Neural cell (in vitro differentiated cells): ENCODE data around the gene DHCR24. TPM values are rescaled to one million over a fixed set of nuclear protein-coding genes. Genes with fewer than 3 reads are reported as not detected.
A peak's percentile ranks its signal among the peaks of the same experiment; 100 is the strongest.

Experiments
- H2AFZ ChIP-seq: fragments of 200-600, 300-800 bp; sonication (generic), shearing (Covaris generic); 2 replicates; pipeline ENCODE4 v1.6.0; 2014; ENCODE audit warnings: low read depth, mild to moderate bottlenecking, antibody characterized with exemption, low read length, moderate library complexity
- H3F3A ChIP-seq: fragments of 200-600 bp; shearing (Covaris generic); 2 replicates; pipeline ENCODE4 v1.6.1; 2016; ENCODE audit warnings: mild to moderate bottlenecking, moderate library complexity, mixed read lengths, antibody characterized with exemption, low read length; ENCODE audit not compliant: insufficient read depth, poor library complexity, severe bottlenecking
- H3K27ac ChIP-seq: fragments of 200-600, 300-800 bp; sonication (generic), shearing (Covaris generic); 2 replicates; pipeline ENCODE4 v1.5.1; 2014; ENCODE audit warnings: mild to moderate bottlenecking, low read length, moderate library complexity
- H3K27me3 ChIP-seq: fragments of 300-800, 200-600 bp; sonication (generic), shearing (Covaris generic); 2 replicates; pipeline ENCODE4 v1.6.0; 2014; ENCODE audit warnings: mild to moderate bottlenecking, low read depth, low read length, moderate library complexity; ENCODE audit not compliant: insufficient read depth
- H3K36me3 ChIP-seq: fragments of 300-800, 200-600 bp; sonication (generic), shearing (Covaris generic); 2 replicates; pipeline ENCODE4 v1.5.1; 2014; ENCODE audit warnings: mild to moderate bottlenecking, antibody characterized with exemption, low read length, moderate library complexity; ENCODE audit not compliant: insufficient read depth
- H3K4me2 ChIP-seq: fragments of 300-800, 200-600 bp; sonication (generic), shearing (Covaris generic); 2 replicates; pipeline ENCODE4 v1.6.0; 2014; ENCODE audit warnings: mild to moderate bottlenecking, low read length
- H3K4me3 ChIP-seq: fragments of 300-800, 200-600 bp; sonication (generic), shearing (Covaris generic); 2 replicates; pipeline ENCODE4 v1.5.1; 2014; ENCODE audit warnings: mild to moderate bottlenecking, low read length, moderate library complexity
- H3K79me2 ChIP-seq: fragments of 200-600 bp; shearing (Covaris generic); replicated peaks from 2 replicates; pipeline ENCODE4 v1.6.0; 2014; ENCODE audit warnings: mild to moderate bottlenecking, low read length, moderate library complexity; ENCODE audit not compliant: insufficient read depth
- H3K9ac ChIP-seq: fragments of 300-800, 200-600 bp; sonication (generic), shearing (Covaris generic); 2 replicates; pipeline ENCODE4 v1.6.1; 2016; ENCODE audit warnings: mild to moderate bottlenecking, low read length, mixed read lengths
- H3K9me2 ChIP-seq: fragments of 200-600 bp; shearing (Covaris generic); 2 replicates; pipeline ENCODE4 v1.6.1; 2016; ENCODE audit warnings: mild to moderate bottlenecking, low read length, mixed read lengths; ENCODE audit not compliant: insufficient read depth
- H3K9me3 ChIP-seq: fragments of 200-600, 300-800 bp; sonication (generic), shearing (Covaris generic); 2 replicates; pipeline ENCODE4 v1.6.1; 2016; ENCODE audit warnings: mild to moderate bottlenecking, mixed run types, low read length, moderate library complexity, mixed read lengths
- H4K20me1 ChIP-seq: fragments of 200-600 bp; shearing (Covaris generic); 2 replicates; pipeline ENCODE4 v1.6.1; 2016; ENCODE audit warnings: mild to moderate bottlenecking, mixed run types; ENCODE audit not compliant: insufficient read depth
- EP300 ChIP-seq: fragments of 450-650 bp; conservative IDR thresholded peaks from 2 replicates; pipeline ENCODE4 v1.6.1; 2014; ENCODE audit warnings: antibody characterized with exemption, mild to moderate bottlenecking, moderate library complexity; ENCODE audit not compliant: poor library complexity, severe bottlenecking
- EZH2 ChIP-seq: fragments of 200-600, 300-800 bp; shearing (Covaris generic), sonication (generic); IDR thresholded peaks from 2 replicates; pipeline ENCODE4 v1.6.1; 2014; ENCODE audit warnings: antibody characterized with exemption, low read length, borderline replicate concordance, mild to moderate bottlenecking; ENCODE audit not compliant: insufficient read depth, poor library complexity, severe bottlenecking
- MXI1 ChIP-seq: fragments of 450-650 bp; conservative IDR thresholded peaks from 2 replicates; pipeline ENCODE4 v1.6.1; 2014; ENCODE audit warnings: antibody characterized with exemption, mild to moderate bottlenecking; ENCODE audit not compliant: poor library complexity, severe bottlenecking
- POLR2AphosphoS5 ChIP-seq: IDR thresholded peaks from 2 replicates; pipeline ENCODE4 v1.6.1; 2012
- RAD21 ChIP-seq: fragments of 450-650 bp; conservative IDR thresholded peaks from 2 replicates; pipeline ENCODE4 v1.6.1; 2014; ENCODE audit warnings: antibody characterized with exemption, mild to moderate bottlenecking, moderate library complexity
- REST ChIP-seq: IDR thresholded peaks from 2 replicates; pipeline ENCODE4 v1.6.1; 2012; ENCODE audit warnings: borderline replicate concordance
- SMC3 ChIP-seq: fragments of 450-650 bp; conservative IDR thresholded peaks from 2 replicates; pipeline ENCODE4 v1.6.1; 2014; ENCODE audit warnings: antibody characterized with exemption, mild to moderate bottlenecking, moderate library complexity; ENCODE audit not compliant: poor library complexity
- TAF1 ChIP-seq: IDR thresholded peaks from 2 replicates; pipeline ENCODE4 v1.6.1; 2012; ENCODE audit warnings: low read depth
- polyA plus RNA-seq: library from polyadenylated mRNA; depleted of rRNA; stranded (reverse); fragments of >200 nt; gene quantifications from 2 replicates; pipeline ENCODE4 v1.2.3, GENCODE V29; 2014
- TF ChIP-seq, protein P1 (sequence below): fragments of 450-650 bp; IDR thresholded peaks from 2 replicates; pipeline ENCODE4 v1.5.1; 2014; ENCODE audit warnings: antibody characterized with exemption, mild to moderate bottlenecking, moderate library complexity; ENCODE audit not compliant: poor library complexity, severe bottlenecking

The DHCR24 gene
- polyA plus RNA-seq, 1 donor from 2014 or later: 91.3 TPM

GRCh38 chr1:54888080-54888733 lies 1.2 kb upstream of the DHCR24 start:
- no peaks in the 10 kb centered on the region for H3K9me3 ChIP-seq
- H4K20me1 ChIP-seq: no peaks in the 10 kb centered on the region
- peaks cover 2% of the 10 kb centered on the region for H3K36me3 ChIP-seq
- H3K79me2 ChIP-seq: peaks cover 33% of the 10 kb centered on the region
- peak overlapping the region; percentile 88 for H3K27ac ChIP-seq
- H3K9ac ChIP-seq: peak overlapping the region; percentile 73
- H3K4me2 ChIP-seq: peak overlapping the region; percentile 66
- peak overlapping the region; percentile 94 for H3K4me3 ChIP-seq
- no peak for TF ChIP-seq MXI1
- no peak for TF ChIP-seq EZH2
- no peak overlapping the region for H2AFZ ChIP-seq
- H3K9me2 ChIP-seq: no peaks in the 10 kb centered on the region
- H3K27me3 ChIP-seq: no peaks in the 10 kb centered on the region
- no peaks in the 10 kb centered on the region for H3F3A ChIP-seq

- Histone ChIP-seq H3K4me2 (peak overlapping the region; percentile 66), H3K9me3 (no peaks in the 10 kb centered on the region), H3K9me2 (no peaks in the 10 kb centered on the region), H3K9ac (peak overlapping the region; percentile 73), H4K20me1 (no peaks in the 10 kb centered on the region), H3K36me3 (peaks cover 6% of the 10 kb centered on the region), H3K4me3 (peak overlapping the region; percentile 94), H3K79me2 (peaks cover 39% of the 10 kb centered on the region), H3K27ac (peak overlapping the region; percentile 88), H3K27me3 (no peaks in the 10 kb centered on the region), H2AFZ (peak overlapping the region; percentile 83), H3F3A (no peaks in the 10 kb centered on the region)
- TF ChIP-seq, protein P1, sequence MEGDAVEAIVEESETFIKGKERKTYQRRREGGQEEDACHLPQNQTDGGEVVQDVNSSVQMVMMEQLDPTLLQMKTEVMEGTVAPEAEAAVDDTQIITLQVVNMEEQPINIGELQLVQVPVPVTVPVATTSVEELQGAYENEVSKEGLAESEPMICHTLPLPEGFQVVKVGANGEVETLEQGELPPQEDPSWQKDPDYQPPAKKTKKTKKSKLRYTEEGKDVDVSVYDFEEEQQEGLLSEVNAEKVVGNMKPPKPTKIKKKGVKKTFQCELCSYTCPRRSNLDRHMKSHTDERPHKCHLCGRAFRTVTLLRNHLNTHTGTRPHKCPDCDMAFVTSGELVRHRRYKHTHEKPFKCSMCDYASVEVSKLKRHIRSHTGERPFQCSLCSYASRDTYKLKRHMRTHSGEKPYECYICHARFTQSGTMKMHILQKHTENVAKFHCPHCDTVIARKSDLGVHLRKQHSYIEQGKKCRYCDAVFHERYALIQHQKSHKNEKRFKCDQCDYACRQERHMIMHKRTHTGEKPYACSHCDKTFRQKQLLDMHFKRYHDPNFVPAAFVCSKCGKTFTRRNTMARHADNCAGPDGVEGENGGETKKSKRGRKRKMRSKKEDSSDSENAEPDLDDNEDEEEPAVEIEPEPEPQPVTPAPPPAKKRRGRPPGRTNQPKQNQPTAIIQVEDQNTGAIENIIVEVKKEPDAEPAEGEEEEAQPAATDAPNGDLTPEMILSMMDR: no peak
- TF ChIP-seq TAF1 (no peak), RAD21 (no peak), SMC3 (no peak), REST (no peak), EZH2 (no peak), MXI1 (no peak), POLR2AphosphoS5 (no peak), EP300 (no peak)
Observed at GRCh38 chr1:54887665-54888071, 673 bp upstream of the DHCR24 start.
